Stimulated activated CD4-positive, alpha-beta T cell treated with anti-CD3 and anti-CD28 coated beads, Interleukin-12 subunit alpha, Interleukin-12 subunit beta, amount 100 ng/mL, for 4 hours (primary cell): Measurements from ENCODE around the gene CTAG1B.
"Not testable (repeated sequence)": the region's sequence is repeated elsewhere in the genome, so short reads cannot be mapped to it uniquely, and the experiment has no call there.

ENCODE experiments used
- DNase-seq: peaks from one replicate; pipeline ENCODE4 v3.0.0-alpha.2; 2020

The CTAG1B gene

DNA sequence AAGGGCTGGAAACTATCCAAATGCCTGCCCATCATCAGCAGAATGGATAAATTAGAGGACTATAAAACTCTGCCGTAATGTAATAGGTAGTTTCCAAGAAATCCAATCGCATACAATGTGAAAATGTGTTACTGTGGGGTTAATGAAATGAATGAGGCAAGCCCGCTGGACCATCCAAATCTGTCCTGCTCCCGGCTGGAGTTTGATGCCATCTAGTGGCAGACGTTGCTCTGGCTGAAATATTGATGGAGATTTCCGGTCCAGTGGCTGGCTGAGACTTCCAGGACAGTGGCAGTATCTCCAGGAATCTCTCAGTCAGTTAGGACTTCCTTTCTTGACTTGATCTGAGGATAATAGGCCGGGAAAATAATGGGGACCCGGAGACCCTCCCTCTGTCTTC is 36.1 kb downstream of the CTAG1B start:
- DNase-seq, result not testable (repeated sequence)

GRCh38 chrX:154575076-154575475 is 44.0 kb downstream of the CTAG1B start:
- not testable (repeated sequence) for DNase-seq

DNA sequence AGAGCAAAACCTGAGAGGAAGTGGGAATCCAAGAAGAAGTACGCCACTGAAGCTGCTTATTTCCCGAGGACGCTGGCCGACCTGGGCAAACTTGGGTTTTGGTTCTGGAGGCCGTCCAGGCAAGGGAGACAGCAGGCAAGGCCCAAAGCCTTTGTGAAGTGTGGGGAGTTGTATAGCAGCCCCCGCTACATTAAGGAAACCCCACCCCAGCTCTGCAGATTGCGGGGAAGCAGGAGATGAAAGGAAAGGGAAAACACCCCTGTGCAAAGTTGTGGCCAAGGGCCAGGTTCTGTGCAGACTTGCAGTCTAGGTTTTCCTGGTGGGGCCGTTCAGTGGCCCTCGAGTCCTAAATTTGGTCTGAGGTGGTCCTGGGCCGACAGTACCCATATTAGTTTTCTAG is 46.0 kb downstream of the CTAG1B start:
- not testable (repeated sequence) for DNase-seq

DNA sequence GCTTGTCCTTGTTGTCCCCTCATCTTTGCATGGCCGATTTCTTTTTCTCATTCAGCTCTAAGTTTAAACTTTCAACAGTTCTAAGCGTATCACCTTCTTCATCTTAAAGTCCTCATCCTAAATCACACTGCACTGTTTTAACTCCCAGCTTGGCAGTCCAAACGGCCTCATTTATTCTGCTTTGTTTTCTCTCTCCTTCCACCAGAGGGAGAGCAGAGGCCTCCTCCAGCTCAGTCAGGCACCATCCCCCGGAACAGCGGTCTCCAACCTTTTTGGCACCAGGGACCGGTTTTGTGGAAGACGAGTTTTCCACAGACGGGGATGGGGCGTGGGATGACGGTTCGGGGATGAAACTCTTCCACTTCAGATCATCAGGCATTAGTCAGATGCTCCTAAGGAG is 48.7 kb downstream of the CTAG1B start:
- not testable (repeated sequence) for DNase-seq
